OCI-LY7 (cell line): ENCODE results near the gene MTF2.

Experiments
- EZH2phosphoT487 ChIP-seq: fragments of 200-600 bp; sonication (generic); IDR thresholded peaks from 2 replicates; pipeline ENCODE4 v1.6.1; 2018; ENCODE audit warnings: low read depth, borderline replicate concordance, mild to moderate bottlenecking, mixed run types, antibody characterized with exemption, low read length, moderate library complexity, mixed read lengths
- TF ChIP-seq, protein P1 (sequence below): fragments of 200-600 bp; sonication (generic); conservative IDR thresholded peaks from 2 replicates; pipeline ENCODE4 v1.5.1; 2014; ENCODE audit warnings: mild to moderate bottlenecking, antibody characterized with exemption, low read length, moderate library complexity, mixed read lengths

DNA sequence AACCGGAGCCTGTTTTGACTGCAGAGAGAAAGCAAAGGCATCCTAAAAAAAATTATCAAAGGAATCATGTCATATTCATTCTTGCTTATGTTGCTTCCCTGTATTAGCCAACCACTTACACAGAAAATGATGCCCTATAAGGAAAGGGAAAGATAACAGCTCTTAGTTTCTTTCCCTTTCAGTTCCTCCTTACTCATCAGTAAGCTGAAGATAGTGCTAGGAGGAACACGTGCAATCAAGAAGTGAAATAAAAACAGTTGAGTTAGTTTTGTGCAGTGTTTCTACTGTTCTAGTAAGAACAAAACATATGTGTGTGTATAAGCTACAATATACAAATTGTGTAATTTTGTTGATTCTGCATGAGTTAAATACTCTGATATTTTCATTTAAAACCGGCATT, 45.3 kb upstream of the MTF2 start:
- TF ChIP-seq, protein P1, sequence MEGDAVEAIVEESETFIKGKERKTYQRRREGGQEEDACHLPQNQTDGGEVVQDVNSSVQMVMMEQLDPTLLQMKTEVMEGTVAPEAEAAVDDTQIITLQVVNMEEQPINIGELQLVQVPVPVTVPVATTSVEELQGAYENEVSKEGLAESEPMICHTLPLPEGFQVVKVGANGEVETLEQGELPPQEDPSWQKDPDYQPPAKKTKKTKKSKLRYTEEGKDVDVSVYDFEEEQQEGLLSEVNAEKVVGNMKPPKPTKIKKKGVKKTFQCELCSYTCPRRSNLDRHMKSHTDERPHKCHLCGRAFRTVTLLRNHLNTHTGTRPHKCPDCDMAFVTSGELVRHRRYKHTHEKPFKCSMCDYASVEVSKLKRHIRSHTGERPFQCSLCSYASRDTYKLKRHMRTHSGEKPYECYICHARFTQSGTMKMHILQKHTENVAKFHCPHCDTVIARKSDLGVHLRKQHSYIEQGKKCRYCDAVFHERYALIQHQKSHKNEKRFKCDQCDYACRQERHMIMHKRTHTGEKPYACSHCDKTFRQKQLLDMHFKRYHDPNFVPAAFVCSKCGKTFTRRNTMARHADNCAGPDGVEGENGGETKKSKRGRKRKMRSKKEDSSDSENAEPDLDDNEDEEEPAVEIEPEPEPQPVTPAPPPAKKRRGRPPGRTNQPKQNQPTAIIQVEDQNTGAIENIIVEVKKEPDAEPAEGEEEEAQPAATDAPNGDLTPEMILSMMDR, result no peak
- no peak for TF ChIP-seq EZH2phosphoT487
